Transverse colon (tissue), 3 donors: ENCODE data around the gene VPS51.

Experiments
- POLR2A ChIP-seq: fragments of 450-650 bp; IDR thresholded peaks from one replicate; pipeline ENCODE4 v1.6.1; 2016; ENCODE audit warnings: antibody characterized with exemption, mild to moderate bottlenecking, moderate library complexity
- TF ChIP-seq, protein P1 (sequence below), 5 experiments: fragments of 200-600 bp in 3 of 5; fragments of 450-650 bp in 2 of 5; sonication (generic) in 3 of 5; IDR thresholded peaks; 1 replicate in 2 of 5; 2 replicates in 3 of 5; pipeline ENCODE4 v1.5.1; 2016 to 2017; ENCODE audit warnings: antibody characterized with exemption in 5 of 5, inconsistent platforms in 3 of 5, mild to moderate bottlenecking in 2 of 5, moderate library complexity in 1 of 5

DNA sequence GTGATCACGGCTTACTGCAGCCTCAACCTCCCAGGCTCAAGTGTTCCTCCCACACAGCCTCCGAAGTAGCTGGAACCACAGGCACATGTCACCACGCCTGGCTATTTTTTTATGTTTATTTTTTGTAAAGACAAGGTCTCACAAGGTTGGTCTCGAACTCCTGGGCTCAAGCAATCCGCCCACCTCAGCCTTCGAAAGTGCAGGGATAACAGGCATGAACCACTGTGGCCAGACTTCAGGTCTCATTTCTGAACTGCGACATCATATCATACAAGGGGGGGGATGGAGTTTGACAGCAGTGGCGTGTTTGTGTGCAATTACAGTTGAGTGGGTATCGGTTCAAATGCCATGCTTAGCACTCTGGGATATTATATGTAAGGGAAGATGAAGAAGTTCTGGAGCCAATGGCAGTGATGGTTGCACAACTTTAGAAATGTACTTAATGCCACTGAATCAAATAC, 44.6 kb upstream of the VPS51 start:
- TF ChIP-seq, protein P1, sequence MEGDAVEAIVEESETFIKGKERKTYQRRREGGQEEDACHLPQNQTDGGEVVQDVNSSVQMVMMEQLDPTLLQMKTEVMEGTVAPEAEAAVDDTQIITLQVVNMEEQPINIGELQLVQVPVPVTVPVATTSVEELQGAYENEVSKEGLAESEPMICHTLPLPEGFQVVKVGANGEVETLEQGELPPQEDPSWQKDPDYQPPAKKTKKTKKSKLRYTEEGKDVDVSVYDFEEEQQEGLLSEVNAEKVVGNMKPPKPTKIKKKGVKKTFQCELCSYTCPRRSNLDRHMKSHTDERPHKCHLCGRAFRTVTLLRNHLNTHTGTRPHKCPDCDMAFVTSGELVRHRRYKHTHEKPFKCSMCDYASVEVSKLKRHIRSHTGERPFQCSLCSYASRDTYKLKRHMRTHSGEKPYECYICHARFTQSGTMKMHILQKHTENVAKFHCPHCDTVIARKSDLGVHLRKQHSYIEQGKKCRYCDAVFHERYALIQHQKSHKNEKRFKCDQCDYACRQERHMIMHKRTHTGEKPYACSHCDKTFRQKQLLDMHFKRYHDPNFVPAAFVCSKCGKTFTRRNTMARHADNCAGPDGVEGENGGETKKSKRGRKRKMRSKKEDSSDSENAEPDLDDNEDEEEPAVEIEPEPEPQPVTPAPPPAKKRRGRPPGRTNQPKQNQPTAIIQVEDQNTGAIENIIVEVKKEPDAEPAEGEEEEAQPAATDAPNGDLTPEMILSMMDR (IDR thresholded peaks at IDR 0.05) = no peak
- TF ChIP-seq POLR2A = no peak
